GM18505 (cell line): ENCODE data around the gene PLBD2.

Experiments
- ATAC-seq: cut with Tn5 transposase; IDR thresholded peaks from one replicate; pipeline ENCODE4 v1.9.1; 2021; ENCODE audit not compliant: unreplicated experiment
- POLR2A ChIP-seq: IDR thresholded peaks from 4 replicates; pipeline ENCODE4 v1.6.1; 2011; ENCODE audit warnings: borderline replicate concordance; ENCODE audit not compliant: insufficient read depth, insufficient read length; ENCODE audit errors: extremely low read depth

PLBD2 gene

GRCh38 chr12:113369391-113369985 is 11.1 kb downstream of the PLBD2 start:
- no peak for TF ChIP-seq POLR2A
- ATAC-seq, result no peak

GRCh38 chr12:113370923-113371682 is 12.7 kb downstream of the PLBD2 start:
- TF ChIP-seq POLR2A, result no peak
- no peak for ATAC-seq

GRCh38 chr12:113371808-113372207 is 13.4 kb downstream of the PLBD2 start:
- TF ChIP-seq POLR2A, result no peak
- no peak for ATAC-seq

GRCh38 chr12:113372371-113372770 is 14.0 kb downstream of the PLBD2 start:
- no peak for TF ChIP-seq POLR2A
- ATAC-seq, result no peak

GRCh38 chr12:113373440-113373839 is 15.1 kb downstream of the PLBD2 start:
- no peak for TF ChIP-seq POLR2A
- ATAC-seq, result no peak

GRCh38 chr12:113373969-113374368 is 15.6 kb downstream of the PLBD2 start:
- TF ChIP-seq POLR2A, result no peak
- ATAC-seq, result no peak

GRCh38 chr12:113374823-113375428 is 16.5 kb downstream of the PLBD2 start:
- no peak for ATAC-seq
- TF ChIP-seq POLR2A, result no peak

- no peak for ATAC-seq
- TF ChIP-seq POLR2A, result no peak
Measured at GRCh38 chr12:113378291-113378690, 19.9 kb downstream of the PLBD2 start.

- no peak for ATAC-seq
- TF ChIP-seq POLR2A, result no peak
Measured at GRCh38 chr12:113381220-113381619, 22.8 kb downstream of the PLBD2 start.

- TF ChIP-seq POLR2A, result no peak
- ATAC-seq, result no peak
Measured at GRCh38 chr12:113382206-113382605, 23.8 kb downstream of the PLBD2 start.

- no peak for TF ChIP-seq POLR2A
- ATAC-seq, result no peak
Measured at GRCh38 chr12:113384778-113385177, 26.4 kb downstream of the PLBD2 start.

- ATAC-seq, result no peak
- no peak for TF ChIP-seq POLR2A
Measured at GRCh38 chr12:113385282-113385882, 27.0 kb downstream of the PLBD2 start.

- no peak for ATAC-seq
- TF ChIP-seq POLR2A, result no peak
Measured at GRCh38 chr12:113386866-113387566, 28.6 kb downstream of the PLBD2 start.
